Measurements from ENCODE around the gene EIF4ENIF1. TPM values are rescaled to one million over a fixed set of nuclear protein-coding genes. Genes with fewer than 3 reads are reported as not detected.
A peak's percentile ranks its signal among the peaks of the same experiment; 100 is the strongest.

EIF4ENIF1 gene
- total and polyA plus RNA-seq, 12 donors: 9.2 to 32.8 (median 21.0) TPM

DNA sequence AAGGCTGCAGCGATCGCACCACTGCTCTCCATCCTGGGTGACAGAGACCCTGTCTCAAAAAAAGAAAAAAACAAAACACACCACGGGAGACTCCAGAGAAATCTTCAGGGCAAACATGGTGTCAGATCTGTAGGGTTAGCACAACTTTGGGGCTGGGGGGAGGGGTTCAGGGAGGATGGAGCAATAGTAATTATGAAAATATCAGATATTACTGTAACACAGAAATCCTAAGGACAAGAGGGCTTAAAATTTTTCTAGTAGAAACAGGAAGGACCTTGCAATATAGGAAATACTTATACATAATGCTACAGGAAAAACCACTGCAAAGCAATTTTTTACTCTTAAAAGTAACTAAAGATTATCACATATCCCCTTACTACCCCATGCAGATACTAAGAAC, 13.8 kb downstream of the EIF4ENIF1 start:
- WGBS, 4 donors: 62 to 72% (median 67%) methylated on average over 3 of the region's 3 CpGs
- H3K9me3 ChIP-seq (replicated peaks in 1 of 3): no peaks in the 10 kb centered on the region
- H3K36me3 ChIP-seq (replicated peaks in 1 of 2): peaks cover 0 to 28% of the 10 kb centered on the region in 2 donors
- no peaks in the 10 kb centered on the region for H3K4me1 ChIP-seq (replicated peaks in 1 of 2)
- intact Hi-C loops (cut with DNase I): no loop called here
- H3K27me3 ChIP-seq: no peaks in the 10 kb centered on the region
- DNase-seq: no peak
- no peak overlapping the region for H3K27ac ChIP-seq
- H3K4me3 ChIP-seq: no peak overlapping the region
- no peak for TF ChIP-seq POLR2A (IDR thresholded peaks at IDR 0.05)

DNA sequence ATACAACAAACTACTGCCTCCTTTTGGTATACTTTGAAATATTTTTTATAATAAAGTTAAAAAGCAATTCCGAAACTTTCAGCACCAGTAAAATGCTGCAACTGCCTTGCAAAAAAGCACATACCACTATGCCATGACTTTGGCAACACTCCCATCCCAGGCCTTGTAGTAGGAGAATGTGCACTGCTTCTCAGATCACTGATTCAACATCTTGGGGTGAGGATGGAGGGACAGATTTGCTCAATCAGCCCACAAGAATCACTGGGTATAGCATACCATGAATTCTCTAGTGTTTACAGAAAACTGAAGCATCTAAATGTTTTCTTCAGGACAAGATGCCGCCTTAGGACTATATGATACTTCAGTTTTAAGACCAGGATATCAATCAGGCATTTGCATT, 14.9 kb downstream of the EIF4ENIF1 start:
- intact Hi-C loops (cut with DNase I): no loop called here
- no peaks in the 10 kb centered on the region for H3K9me3 ChIP-seq (replicated peaks in 1 of 3)
- no peaks in the 10 kb centered on the region for H3K4me1 ChIP-seq (replicated peaks in 1 of 2)
- 88 to 98% (median 96%) methylated on average over 2 of the region's 2 CpGs for WGBS, 4 donors
- peak in 1 of 7 donors; percentile 17 for DNase-seq
- no peak overlapping the region for H3K27ac ChIP-seq
- H3K4me3 ChIP-seq: no peak overlapping the region
- TF ChIP-seq, protein P1, sequence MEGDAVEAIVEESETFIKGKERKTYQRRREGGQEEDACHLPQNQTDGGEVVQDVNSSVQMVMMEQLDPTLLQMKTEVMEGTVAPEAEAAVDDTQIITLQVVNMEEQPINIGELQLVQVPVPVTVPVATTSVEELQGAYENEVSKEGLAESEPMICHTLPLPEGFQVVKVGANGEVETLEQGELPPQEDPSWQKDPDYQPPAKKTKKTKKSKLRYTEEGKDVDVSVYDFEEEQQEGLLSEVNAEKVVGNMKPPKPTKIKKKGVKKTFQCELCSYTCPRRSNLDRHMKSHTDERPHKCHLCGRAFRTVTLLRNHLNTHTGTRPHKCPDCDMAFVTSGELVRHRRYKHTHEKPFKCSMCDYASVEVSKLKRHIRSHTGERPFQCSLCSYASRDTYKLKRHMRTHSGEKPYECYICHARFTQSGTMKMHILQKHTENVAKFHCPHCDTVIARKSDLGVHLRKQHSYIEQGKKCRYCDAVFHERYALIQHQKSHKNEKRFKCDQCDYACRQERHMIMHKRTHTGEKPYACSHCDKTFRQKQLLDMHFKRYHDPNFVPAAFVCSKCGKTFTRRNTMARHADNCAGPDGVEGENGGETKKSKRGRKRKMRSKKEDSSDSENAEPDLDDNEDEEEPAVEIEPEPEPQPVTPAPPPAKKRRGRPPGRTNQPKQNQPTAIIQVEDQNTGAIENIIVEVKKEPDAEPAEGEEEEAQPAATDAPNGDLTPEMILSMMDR (IDR thresholded peaks at IDR 0.05): no peak
- TF ChIP-seq POLR2A (IDR thresholded peaks at IDR 0.05): no peak
- H3K27me3 ChIP-seq: no peaks in the 10 kb centered on the region
- peaks cover 0 to 26% of the 10 kb centered on the region in 2 donors for H3K36me3 ChIP-seq (replicated peaks in 1 of 2)

DNA sequence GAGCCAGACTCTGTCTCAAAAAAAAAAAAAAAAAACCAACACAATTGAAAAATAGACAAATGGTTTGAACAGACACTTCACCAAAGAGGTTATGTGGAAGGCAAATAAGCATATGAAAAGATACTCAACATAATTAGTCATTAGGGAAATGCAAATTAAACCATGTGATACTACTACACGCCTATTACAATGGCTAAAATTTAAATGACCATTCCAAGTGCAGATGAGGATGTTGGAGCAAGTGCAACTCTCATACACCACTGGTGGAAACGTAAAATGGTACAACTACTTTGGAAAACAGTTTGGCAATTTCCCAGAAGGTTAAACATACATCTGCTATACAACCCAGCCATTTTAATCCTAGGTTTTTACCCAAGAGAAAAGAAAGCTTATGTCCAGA, 24.3 kb downstream of the EIF4ENIF1 start:
- Histone ChIP-seq H3K27me3 (no peaks in the 10 kb centered on the region), H3K36me3 (replicated peaks in 1 of 2) (peaks cover 0 to 70% of the 10 kb centered on the region in 2 donors), H3K27ac (no peak overlapping the region), H3K9me3 (replicated peaks in 1 of 3) (no peaks in the 10 kb centered on the region), H3K4me1 (replicated peaks in 1 of 2) (no peaks in the 10 kb centered on the region), H3K4me3 (no peak overlapping the region)
- no peak for DNase-seq
- no peak for TF ChIP-seq POLR2A (IDR thresholded peaks at IDR 0.05)
- TF ChIP-seq, protein P1 (IDR thresholded peaks at IDR 0.05): no peak
- 88 to 99% (median 96%) methylated on average over 2 of the region's 2 CpGs for WGBS, 4 donors
- intact Hi-C loops (cut with DNase I): no loop called here

DNA sequence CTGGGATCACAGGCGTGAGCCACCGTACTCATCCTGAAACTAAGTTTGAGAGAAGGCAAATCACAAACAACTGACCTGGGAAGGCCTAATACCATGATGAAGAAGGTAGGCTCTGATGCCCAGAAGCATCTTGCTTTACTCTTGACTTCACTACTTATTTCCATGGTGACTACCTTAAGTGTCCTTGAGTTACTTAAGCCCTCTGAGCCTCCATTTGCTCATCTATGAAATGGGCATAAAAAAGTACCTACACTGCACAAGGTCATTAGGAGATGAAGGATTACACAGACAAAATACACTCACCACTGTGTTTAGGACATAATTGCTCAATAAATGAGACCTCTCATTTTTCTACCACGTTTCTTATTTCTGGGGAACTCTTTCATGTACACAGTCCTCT, 27.9 kb downstream of the EIF4ENIF1 start:
- no peaks in the 10 kb centered on the region for H3K9me3 ChIP-seq (replicated peaks in 1 of 3)
- H3K36me3 ChIP-seq (replicated peaks in 1 of 2): peaks cover 0 to 58% of the 10 kb centered on the region in 2 donors
- WGBS, 4 donors: 89 to 94% (median 91%) methylated on average over 3 of the region's 3 CpGs
- no peaks in the 10 kb centered on the region for H3K27me3 ChIP-seq
- no peak overlapping the region for H3K4me3 ChIP-seq
- peaks cover 0 to 10% of the 10 kb centered on the region in 2 donors for H3K4me1 ChIP-seq (replicated peaks in 1 of 2)
- no peak for TF ChIP-seq POLR2A (IDR thresholded peaks at IDR 0.05)
- TF ChIP-seq, protein P1 (IDR thresholded peaks at IDR 0.05): no peak
- no peak for DNase-seq
- no peak overlapping the region for H3K27ac ChIP-seq
- intact Hi-C loops (cut with DNase I): no loop called here

All from adrenal gland (tissue), 12 donors.